ENCODE measurements around the gene RAET1E. TPM values are rescaled to one million over a fixed set of nuclear protein-coding genes. Genes with fewer than 3 reads are reported as not detected.
A peak's percentile ranks its signal among the peaks of the same experiment; 100 is the strongest.
"Not testable (repeated sequence)": the region's sequence is repeated elsewhere in the genome, so short reads cannot be mapped to it uniquely, and the experiment has no call there.

RAET1E gene
- total RNA-seq, 1 experiment from 2014 or later = 4.1 TPM

DNA sequence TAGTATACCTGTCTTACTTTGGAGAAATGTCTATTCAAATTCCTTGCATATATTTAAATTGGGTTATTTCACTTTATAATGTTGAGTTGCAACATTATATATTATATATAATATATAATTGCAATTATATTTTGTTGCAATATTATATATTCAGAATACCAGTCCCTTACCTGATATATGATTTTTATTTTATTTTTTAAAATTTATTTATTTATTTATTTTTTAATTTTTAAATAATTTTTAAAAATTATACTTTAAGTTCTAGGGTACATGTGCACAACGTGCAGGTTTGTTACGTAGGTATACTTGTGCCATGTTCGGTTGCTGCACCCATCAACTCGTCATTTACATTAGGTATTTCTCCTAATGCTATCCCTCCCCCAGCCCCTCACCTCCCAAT is 29.1 kb upstream of the RAET1E start:
- not testable (repeated sequence) for DNase-seq (ENCODE audit: low read depth)

DNA sequence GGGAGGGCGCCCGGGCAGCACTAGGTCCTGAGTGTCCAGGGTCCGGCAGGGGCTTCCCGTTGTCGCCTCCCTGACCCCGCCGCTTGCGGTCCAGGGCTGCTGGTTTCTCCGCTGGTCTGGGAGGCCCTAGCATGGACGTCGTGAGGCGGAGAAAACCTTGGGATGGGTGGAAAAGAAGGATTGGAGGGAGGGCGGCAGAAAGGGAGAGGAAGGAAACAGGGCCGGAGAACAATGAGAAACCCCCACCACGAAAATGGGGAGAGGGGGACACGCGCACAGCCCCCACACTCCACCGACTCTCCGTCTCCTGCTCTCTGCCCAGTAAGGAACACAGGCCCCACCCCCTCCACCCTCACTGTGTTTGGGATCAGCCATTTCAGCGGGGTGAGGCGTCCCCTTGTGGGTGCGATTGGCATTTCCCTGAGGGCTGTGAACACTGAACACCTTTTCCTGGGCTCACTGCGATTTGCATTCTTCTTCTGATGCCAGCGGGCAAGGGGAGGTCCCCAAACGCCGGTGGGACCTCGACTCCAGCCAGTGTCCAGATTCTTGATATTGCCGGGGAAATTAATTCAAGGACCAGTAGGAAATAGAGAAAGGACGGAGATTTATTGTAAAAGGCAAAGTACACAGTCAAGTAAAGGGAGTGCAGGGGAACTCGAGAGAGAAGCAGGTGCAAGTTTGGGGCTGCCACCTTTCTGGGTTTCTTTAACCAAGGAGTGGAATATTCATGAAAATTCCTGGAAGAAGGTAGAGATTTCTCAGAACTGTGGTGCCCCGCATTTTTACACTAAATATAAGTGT is 28.3 kb upstream of the RAET1E start:
- peak; percentile 92 for DNase-seq (ENCODE audit: low read depth)

- no peak for DNase-seq (ENCODE audit: low read depth)
These were observed 27.5 kb upstream of the RAET1E start for GRCh38 chr6:149925253-149925973.

- DNase-seq (ENCODE audit: low read depth) = no peak
These were observed 27.0 kb upstream of the RAET1E start for GRCh38 chr6:149924933-149925252.

DNA sequence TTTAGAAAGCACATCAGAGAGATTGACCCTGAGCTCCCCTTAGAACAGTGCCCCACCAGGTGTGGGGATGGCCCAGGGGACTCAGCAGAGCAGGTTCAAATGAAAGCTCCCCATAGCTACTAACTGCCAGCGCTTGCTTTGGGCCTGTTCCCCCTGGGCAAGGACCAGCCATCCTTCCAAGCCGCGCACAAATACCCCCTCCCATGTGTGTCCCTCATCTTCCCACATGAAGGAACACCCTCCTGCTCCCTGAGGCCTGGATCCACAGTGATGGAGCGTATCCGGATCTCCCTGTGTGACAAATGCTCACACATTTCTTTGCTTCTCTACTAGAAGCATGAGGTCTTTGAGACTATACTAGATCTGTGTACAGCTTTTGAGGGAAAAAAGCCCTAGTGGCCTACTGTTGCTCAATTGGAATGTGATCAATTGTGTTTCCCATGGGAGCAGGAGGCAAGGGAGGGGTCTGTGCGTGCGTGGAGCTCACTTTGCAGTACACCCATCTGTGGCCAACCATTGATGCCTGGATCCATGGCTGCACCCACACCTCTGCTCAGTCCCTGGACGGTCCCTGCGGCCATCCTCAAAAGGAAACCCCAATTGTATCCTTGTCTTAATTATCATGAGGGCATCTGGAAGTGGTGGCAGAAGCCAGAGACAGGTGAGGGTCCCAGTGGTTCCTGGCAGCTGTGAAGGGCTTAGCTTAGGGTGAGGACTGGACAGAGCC is 26.5 kb upstream of the RAET1E start:
- DNase-seq (ENCODE audit: low read depth) = no peak

DNA sequence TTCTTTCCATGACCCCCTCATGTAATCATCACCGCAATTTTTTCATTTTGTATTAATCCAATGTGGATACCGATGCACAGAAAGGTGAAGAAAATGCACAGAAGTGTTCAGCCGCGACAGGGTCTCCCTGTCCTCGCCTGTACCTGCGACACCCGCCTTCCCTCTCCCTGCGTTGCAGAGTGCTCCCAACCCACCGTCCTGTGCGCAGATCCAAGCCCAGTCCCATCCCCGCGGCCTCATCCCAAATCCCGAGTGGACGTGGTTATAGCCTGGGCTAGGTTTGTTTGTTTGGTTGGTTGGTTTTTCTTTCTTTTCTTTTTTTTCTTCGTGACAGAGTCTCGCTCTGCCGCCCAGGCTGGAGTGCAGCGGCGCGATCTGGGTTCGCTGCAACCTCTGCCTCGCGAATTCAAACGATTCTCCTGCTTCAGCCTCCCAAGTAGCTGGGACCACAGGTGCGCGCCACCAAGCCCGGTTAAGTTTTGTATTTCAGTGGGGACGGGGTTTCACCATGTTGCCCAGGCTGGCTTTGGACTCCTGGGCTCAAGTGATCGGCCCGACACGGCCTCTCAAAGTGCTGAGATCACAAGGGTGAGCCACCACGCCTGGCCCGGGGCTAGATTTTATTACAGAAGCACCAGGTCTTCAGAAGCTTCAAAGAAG is 25.5 kb upstream of the RAET1E start:
- no peak for DNase-seq (ENCODE audit: low read depth)

DNA sequence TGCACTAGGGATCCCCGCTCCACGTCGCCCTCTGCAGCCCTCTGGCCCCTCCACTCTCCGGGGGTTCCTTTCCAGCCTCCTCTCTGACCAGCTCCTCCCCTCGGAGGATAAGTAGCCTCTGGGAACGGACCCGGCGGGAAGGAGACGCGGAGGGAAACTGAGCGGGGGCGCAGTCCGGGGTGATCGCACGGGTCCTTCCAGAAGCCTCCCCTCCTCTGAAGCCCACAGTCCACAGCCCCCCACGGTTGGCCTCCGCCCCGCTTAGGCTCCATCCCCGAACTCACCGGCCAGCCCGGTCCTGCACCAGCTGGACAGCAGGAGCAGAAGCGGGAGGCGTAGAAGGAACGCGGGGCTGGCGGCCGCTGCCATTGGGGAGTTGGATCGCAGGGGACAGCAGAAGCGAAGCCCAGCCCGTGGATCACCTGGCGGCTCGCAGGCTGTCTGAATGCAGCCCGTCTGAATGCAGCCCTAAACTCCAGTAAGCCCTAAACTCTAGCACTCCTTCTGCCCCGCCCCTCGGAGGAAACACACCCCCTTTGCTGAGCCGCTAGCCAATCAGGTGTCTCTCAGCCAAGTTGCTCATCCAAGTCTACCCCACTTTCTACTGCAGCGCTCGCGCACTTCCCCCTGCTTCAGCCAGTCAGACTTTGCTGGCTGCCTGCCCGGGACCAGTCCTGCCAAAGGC is 24.9 kb upstream of the RAET1E start, which contains the start of gene RAET1G:
Gene RAET1G (minus strand): TSS at position 480 of the 685 bp plus-strand sequence. CDS start 111 bp downstream, at position 369.
- peak; percentile 98 for DNase-seq (ENCODE audit: low read depth)

GRCh38 chr6:149922091-149922490 is 24.2 kb upstream of the RAET1E start:
- DNase-seq (ENCODE audit: low read depth) = not testable (repeated sequence)

DNA sequence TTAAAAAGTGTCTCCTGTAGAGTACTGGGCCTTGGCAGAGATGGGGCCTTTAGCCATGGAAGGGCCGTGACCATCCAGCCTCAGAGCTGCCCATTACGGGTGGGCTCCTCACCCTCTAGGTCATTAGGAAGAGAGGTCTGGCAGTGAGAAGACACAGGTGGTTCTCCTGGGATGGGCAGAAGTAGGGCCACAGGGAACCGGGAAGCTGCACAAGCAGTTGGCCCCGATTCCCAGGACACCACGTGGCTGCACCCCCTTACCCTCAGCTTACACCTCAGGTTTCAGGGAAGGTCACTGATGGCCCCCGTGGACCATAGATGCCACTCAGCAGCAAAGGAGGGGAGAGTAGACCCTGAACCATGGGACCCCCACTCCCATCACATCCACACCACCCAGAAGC is 23.4 kb upstream of the RAET1E start:
- DNase-seq (ENCODE audit: low read depth) = no peak

- DNase-seq (ENCODE audit: low read depth) = no peak
These were observed 21.9 kb upstream of the RAET1E start for GRCh38 chr6:149919834-149920225.

GRCh38 chr6:149919126-149919833 is 21.4 kb upstream of the RAET1E start:
- DNase-seq (ENCODE audit: low read depth) = not testable (repeated sequence)

GRCh38 chr6:149918151-149918905 is 20.4 kb upstream of the RAET1E start:
- DNase-seq (ENCODE audit: low read depth) = no peak

- DNase-seq (ENCODE audit: low read depth) = no peak
These were observed 19.8 kb upstream of the RAET1E start for GRCh38 chr6:149917679-149918078.

- no peak for DNase-seq (ENCODE audit: low read depth)
These were observed 18.3 kb upstream of the RAET1E start for GRCh38 chr6:149915970-149916865.

- no peak for DNase-seq (ENCODE audit: low read depth)
These were observed 15.8 kb upstream of the RAET1E start for GRCh38 chr6:149913540-149914240.

- no peak for DNase-seq (ENCODE audit: low read depth)
These were observed 15.2 kb upstream of the RAET1E start for GRCh38 chr6:149913085-149913484.

- not testable (repeated sequence) for DNase-seq (ENCODE audit: low read depth)
These were observed 14.8 kb upstream of the RAET1E start for GRCh38 chr6:149912680-149913079.

DNA sequence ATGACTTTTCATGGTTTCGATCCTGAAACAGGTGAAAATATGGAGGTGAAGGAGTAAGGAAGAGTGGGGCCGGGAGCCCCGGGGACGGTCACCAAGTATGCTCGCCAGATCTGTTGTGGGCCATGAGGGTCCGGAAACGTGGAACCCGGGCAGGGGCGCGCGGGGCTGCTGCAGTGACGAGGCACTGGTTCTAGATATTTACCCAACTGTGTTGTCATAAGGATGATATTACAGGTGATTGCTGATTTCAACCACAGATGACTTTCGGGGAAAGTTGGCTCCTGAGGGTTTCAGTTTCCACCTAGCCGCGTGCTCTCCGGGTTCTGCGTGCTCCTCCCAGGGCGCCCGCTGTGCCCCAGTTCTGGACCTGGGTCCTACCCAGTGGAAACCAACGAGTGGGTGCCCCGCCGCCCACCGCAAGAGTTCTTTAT is 12.8 kb upstream of the RAET1E start:
- DNase-seq (ENCODE audit: low read depth) = no peak

All from Daoy (cell line).